Measurements from ENCODE around the gene GNB1L.

GRCh38 chr22:19897726-19898125 is 43.1 kb upstream of the GNB1L start:
- TF ChIP-seq REST (IDR thresholded peaks at IDR 0.05; ENCODE audit: insufficient read depth in 1 of 2, low read depth in 2 of 2, low read length in 1 of 2) (no peak), CTCF (IDR thresholded peaks at IDR 0.05) (no peak), POLR2AphosphoS5 (IDR thresholded peaks at IDR 0.05; ENCODE audit: low read depth, low read length) (no peak), SIN3A (IDR thresholded peaks at IDR 0.05; ENCODE audit: borderline replicate concordance, insufficient read depth, low read depth, low read length) (no peak), TCF7L2 (IDR thresholded peaks at IDR 0.05; ENCODE audit: low read depth, low read length) (no peak)

Measured in Panc1 (cell line).